K562 (cell line): ENCODE measurements around the gene TNFAIP3. TPM values are rescaled to one million over a fixed set of nuclear protein-coding genes. Genes with fewer than 3 reads are reported as not detected.

ENCODE experiments used
- ARID3B ChIP-seq: fragments of 250-450 bp; sonication (Bioruptor Pico); IDR thresholded peaks from 2 replicates; pipeline ENCODE4 v1.4.0; 2020; ENCODE audit warnings: borderline replicate concordance
- ATF3 ChIP-seq, 2 experiments: fragments of 450-650 bp in 1 of 2; sonication (generic) in 1 of 2; formaldehyde crosslinking in 1 of 2; IDR thresholded peaks in 1 of 2; conservative IDR thresholded peaks in 1 of 2; 2 replicates each; pipeline versions ENCODE4 v1.6.1 to v1.8.1; 2016 to 2023; ENCODE audit warnings: mild to moderate bottlenecking in 2 of 2, moderate library complexity in 2 of 2, inconsistent platforms in 1 of 2, missing genetic modification reagents in 1 of 2
- CEBPG ChIP-seq, 3 experiments: fragments of 200-800 bp in 1 of 3; sonication (Bioruptor generic) in 1 of 3; sonication (generic) in 1 of 3; formaldehyde crosslinking in 1 of 3; IDR thresholded peaks in 2 of 3; conservative IDR thresholded peaks in 1 of 3; 2 replicates each; pipeline versions ENCODE4 v1.6.1 to v1.8.0; 2016 to 2022; ENCODE audit warnings: missing compliant biosample characterization in 2 of 3, missing genetic modification characterization in 2 of 3, mild to moderate bottlenecking in 1 of 3, missing genetic modification reagents in 1 of 3
- FOSL1 ChIP-seq: fragments of 200-800 bp; sonication (Bioruptor generic); conservative IDR thresholded peaks from 2 replicates; pipeline ENCODE4 v1.6.1; 2016; ENCODE audit warnings: missing genetic modification characterization, missing compliant biosample characterization
- KDM1A ChIP-seq, 2 experiments: fragments of 450-650 bp; IDR thresholded peaks; 2 replicates each; pipeline ENCODE4 v1.6.1; 2016; ENCODE audit warnings: mild to moderate bottlenecking in 2 of 2
- NR2C1 ChIP-seq, 2 experiments: fragments of 450-650 bp; IDR thresholded peaks; 2 replicates each; pipeline ENCODE4 v1.6.1; 2017; ENCODE audit warnings: mild to moderate bottlenecking in 2 of 2, antibody characterized with exemption in 1 of 2, inconsistent platforms in 1 of 2, missing compliant biosample characterization in 1 of 2, missing genetic modification characterization in 1 of 2
- SMC3 ChIP-seq: conservative IDR thresholded peaks from 2 replicates; pipeline ENCODE4 v1.6.1; 2011; ENCODE audit warnings: low read depth, low read length, improper control_type of control experiment; ENCODE audit not compliant: insufficient read depth
- SOX6 ChIP-seq: fragments of 450-650 bp; IDR thresholded peaks from 2 replicates; pipeline ENCODE4 v1.6.1; 2014; ENCODE audit warnings: mild to moderate bottlenecking
- TAF1 ChIP-seq: IDR thresholded peaks from 2 replicates; pipeline ENCODE4 v1.6.1; 2011; ENCODE audit warnings: mild to moderate bottlenecking, low read length, moderate library complexity; ENCODE audit not compliant: insufficient read depth, control insufficient read depth, severe bottlenecking; ENCODE audit errors: extremely low read depth
- TARDBP ChIP-seq: fragments of 450-650 bp; IDR thresholded peaks from 2 replicates; pipeline ENCODE4 v1.6.1; 2016
- THRAP3 ChIP-seq: fragments of 450-650 bp; IDR thresholded peaks from 2 replicates; pipeline ENCODE4 v1.6.1; 2016; ENCODE audit warnings: mild to moderate bottlenecking, inconsistent platforms, borderline replicate concordance
- ZBTB9 ChIP-seq: fragments of 450-650 bp; formaldehyde crosslinking; IDR thresholded peaks from 2 replicates; pipeline ENCODE4 v1.4.0; 2020; ENCODE audit warnings: mild to moderate bottlenecking, moderate library complexity
- ZNF518B ChIP-seq: fragments of 250-450 bp; sonication (Bioruptor Pico); IDR thresholded peaks from 2 replicates; pipeline ENCODE4 v1.5.0; 2021; ENCODE audit warnings: mild to moderate bottlenecking, moderate library complexity
- polyA plus RNA-seq, 8 experiments: library from polyadenylated mRNA; depleted of rRNA in 4 of 8; stranded (reverse) in 5 of 8; unstranded in 3 of 8; fragments of >200 nt; fragmentation: Nextera tagmentation in 2 of 8; fragmentation: Illumina TruSeq in 1 of 8; extraction: Ambion mirVana in 2 of 8; extraction: Trizol in 1 of 8; gene quantifications; 2 replicates each; pipeline versions ENCODE4 v1.2.1 to v1.2.3, GENCODE V29; 2011 to 2014; ENCODE audit warnings: inconsistent platforms in 1 of 8, missing spikeins in 1 of 8
- total RNA-seq, 7 experiments: library from RNA; depleted of rRNA in 6 of 7; stranded (reverse); fragments of >200 nt in 6 of 7; fragmentation: Illumina TruSeq in 2 of 7; extraction: Trizol in 2 of 7; gene quantifications; 2 replicates each; pipeline versions ENCODE4 v1.2.1 to v1.2.3, GENCODE V29; 2011 to 2021; ENCODE audit warnings: low replicate concordance in 1 of 7
- TF ChIP-seq, protein P1 (sequence below): fragments of 450-650 bp; formaldehyde crosslinking; IDR thresholded peaks from 2 replicates; pipeline ENCODE4 v1.4.0; 2020; ENCODE audit warnings: mild to moderate bottlenecking, moderate library complexity

Gene TNFAIP3
- total and polyA plus RNA-seq, 9 of the 15 experiments (the other 6 are each of a cell fraction or from before 2014, with no cell fraction given), result 0.79 to 17.0 (median 6.4) TPM

DNA sequence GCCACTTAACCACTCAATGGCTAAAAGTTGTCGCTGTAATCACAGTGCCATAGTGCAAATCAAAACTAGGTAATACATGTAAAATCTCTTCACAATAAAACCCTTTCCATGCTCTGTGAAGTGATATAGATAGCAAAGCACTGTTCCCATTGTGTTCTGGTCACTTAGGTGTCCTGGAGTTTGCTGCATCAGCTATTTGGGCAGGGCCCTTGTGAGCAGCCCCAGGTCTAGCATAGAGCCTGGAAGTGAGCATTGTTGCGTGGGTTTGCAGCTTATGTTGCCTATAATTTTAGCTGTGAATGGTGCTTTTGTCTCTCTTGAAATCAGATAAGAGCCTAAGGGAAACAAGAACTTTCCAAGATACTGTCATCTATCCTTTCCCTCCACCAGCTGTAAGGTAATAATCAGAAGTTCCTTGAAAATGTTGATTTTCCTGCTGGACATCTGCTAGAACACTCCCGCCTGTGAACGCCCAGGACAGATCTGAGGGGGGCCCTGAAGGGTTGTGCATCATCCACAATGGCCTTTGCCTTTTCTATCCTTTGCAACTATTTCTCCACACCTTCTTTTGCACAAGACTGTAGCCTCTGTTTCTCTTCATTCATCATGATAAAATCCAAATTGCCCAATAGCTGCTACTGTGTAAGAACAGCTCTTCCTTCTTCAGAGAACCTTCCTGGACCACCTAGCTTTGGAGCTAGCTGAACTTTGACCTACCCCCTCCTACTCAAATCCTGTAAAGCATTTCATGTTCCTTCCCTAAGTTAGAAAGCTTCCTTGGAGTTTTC lies 57.0 kb downstream of the TNFAIP3 start (continued):
- TF ChIP-seq, protein P1, sequence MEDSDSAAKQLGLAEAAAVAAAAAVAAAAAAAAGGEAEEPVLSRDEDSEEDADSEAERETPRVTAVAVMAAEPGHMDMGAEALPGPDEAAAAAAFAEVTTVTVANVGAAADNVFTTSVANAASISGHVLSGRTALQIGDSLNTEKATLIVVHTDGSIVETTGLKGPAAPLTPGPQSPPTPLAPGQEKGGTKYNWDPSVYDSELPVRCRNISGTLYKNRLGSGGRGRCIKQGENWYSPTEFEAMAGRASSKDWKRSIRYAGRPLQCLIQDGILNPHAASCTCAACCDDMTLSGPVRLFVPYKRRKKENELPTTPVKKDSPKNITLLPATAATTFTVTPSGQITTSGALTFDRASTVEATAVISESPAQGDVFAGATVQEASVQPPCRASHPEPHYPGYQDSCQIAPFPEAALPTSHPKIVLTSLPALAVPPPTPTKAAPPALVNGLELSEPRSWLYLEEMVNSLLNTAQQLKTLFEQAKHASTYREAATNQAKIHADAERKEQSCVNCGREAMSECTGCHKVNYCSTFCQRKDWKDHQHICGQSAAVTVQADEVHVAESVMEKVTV (CRISPR knock-in tag), result no peak
- TF ChIP-seq ATF3 (IDR thresholded peaks at IDR 0.05), result no peak
- no peak for TF ChIP-seq ATF3 (CRISPR knock-in tag; conservative IDR thresholded peaks at IDR 0.05)
- no peak for TF ChIP-seq TARDBP
- TF ChIP-seq ZNF518B (CRISPR knock-in tag), result no peak
- TF ChIP-seq SOX6, result peak; percentile 41; the same call in 1 of the 2 replicates
- TF ChIP-seq THRAP3, result no peak
- TF ChIP-seq CEBPG (CRISPR knock-in tag; IDR thresholded peaks at IDR 0.05), result no peak
- TF ChIP-seq CEBPG (tag; conservative IDR thresholded peaks at IDR 0.05 in 1 of 2, IDR thresholded peaks at IDR 0.05 in 1 of 2), result peak; percentile 51 to 78; a peak in 3 of 4 replicates
- TF ChIP-seq FOSL1 (tag), result no peak
- TF ChIP-seq KDM1A (IDR thresholded peaks at IDR 0.05), result peak in 1 of 2 experiments; percentile 21; a peak in 1 of 4 replicates
- no peak for TF ChIP-seq NR2C1 (IDR thresholded peaks at IDR 0.05)
- TF ChIP-seq NR2C1 (tag; IDR thresholded peaks at IDR 0.05), result peak; percentile 56; the same call in 1 of the 2 replicates
- TF ChIP-seq ZBTB9, result no peak
- no peak for TF ChIP-seq ARID3B (CRISPR knock-in tag)
- no peak for TF ChIP-seq SMC3
- TF ChIP-seq TAF1, result no peak
